ENCODE measurements around the gene ZNF775.

Gene ZNF775

GRCh38 chr7:150373049-150373801 is 5.9 kb upstream of the ZNF775 start:
- Histone ChIP-seq H3K4me2 (ENCODE audit: low read length, poor library complexity, severe bottlenecking) (no peak overlapping the region), H3K9me3 (ENCODE audit: control insufficient read depth, low read length) (no peaks in the 10 kb centered on the region), H3K36me3 (ENCODE audit: control insufficient read depth in 1 of 2, insufficient read depth in 2 of 2, low read depth in 1 of 2, low read length in 2 of 2) (peaks cover 22 to 41% of the 10 kb centered on the region in 2 experiments), H2BK12ac (ENCODE audit: low read length in 2 of 2) (no peak overlapping the region), H2AK5ac (ENCODE audit: low read length, severe bottlenecking) (no peak overlapping the region), H4K8ac (ENCODE audit: low read length) (no peak overlapping the region), H3K27ac (ENCODE audit: low read length, poor library complexity, severe bottlenecking) (no peak overlapping the region), H3K79me1 (replicated peaks; ENCODE audit: low read length, poor library complexity, severe bottlenecking) (peaks cover 41% of the 10 kb centered on the region), H3K27me3 (ENCODE audit: control insufficient read depth in 1 of 2, insufficient read depth in 1 of 2, low read length in 2 of 2) (no peaks in the 10 kb centered on the region), H3K14ac (ENCODE audit: low read length in 2 of 2) (no peak overlapping the region), H3K9ac (ENCODE audit: low read length) (no peak overlapping the region), H4K91ac (ENCODE audit: low read length) (no peak overlapping the region), H3K23ac (ENCODE audit: low read length in 2 of 2) (no peak overlapping the region), H2AFZ (ENCODE audit: low read depth, low read length) (no peak overlapping the region), H3K4me1 (ENCODE audit: control insufficient read depth, insufficient read depth, low read depth, low read length) (peaks cover 40% of the 10 kb centered on the region), H3K4me3 (ENCODE audit: insufficient read depth in 1 of 2, low read depth in 1 of 2, low read length in 2 of 2) (no peak overlapping the region), H2BK120ac (ENCODE audit: low read depth, low read length) (no peak overlapping the region), H3K4ac (ENCODE audit: low read depth in 1 of 2, low read length in 2 of 2) (no peak overlapping the region), H2BK15ac (ENCODE audit: low read depth, poor library complexity, severe bottlenecking) (no peak overlapping the region), H2BK5ac (ENCODE audit: low read depth, low read length, poor library complexity, severe bottlenecking) (no peak overlapping the region), H3K18ac (ENCODE audit: low read depth in 1 of 2, low read length in 2 of 2) (no peak overlapping the region)
- DNase-seq, result no peak
- WGBS, result 85% methylated on average over 21 of the region's 21 CpGs

- H3K79me1 ChIP-seq (replicated peaks; ENCODE audit: low read length, poor library complexity, severe bottlenecking), result peaks cover 40% of the 10 kb centered on the region
- no peak overlapping the region for H3K27ac ChIP-seq (ENCODE audit: low read length, poor library complexity, severe bottlenecking)
- H3K14ac ChIP-seq (ENCODE audit: low read length in 2 of 2), result no peak overlapping the region
- no peaks in the 10 kb centered on the region for H3K9me3 ChIP-seq (ENCODE audit: control insufficient read depth, low read length)
- H3K18ac ChIP-seq (ENCODE audit: low read depth in 1 of 2, low read length in 2 of 2), result no peak overlapping the region
- no peak overlapping the region for H3K4me3 ChIP-seq (ENCODE audit: insufficient read depth in 1 of 2, low read depth in 1 of 2, low read length in 2 of 2)
- no peak overlapping the region for H3K23ac ChIP-seq (ENCODE audit: low read length in 2 of 2)
- no peak overlapping the region for H2BK12ac ChIP-seq (ENCODE audit: low read length in 2 of 2)
- peaks cover 22 to 41% of the 10 kb centered on the region in 2 experiments for H3K36me3 ChIP-seq (ENCODE audit: control insufficient read depth in 1 of 2, insufficient read depth in 2 of 2, low read depth in 1 of 2, low read length in 2 of 2)
- H4K8ac ChIP-seq (ENCODE audit: low read length), result no peak overlapping the region
- no peak overlapping the region for H3K4me2 ChIP-seq (ENCODE audit: low read length, poor library complexity, severe bottlenecking)
- H3K27me3 ChIP-seq (ENCODE audit: control insufficient read depth in 1 of 2, insufficient read depth in 1 of 2, low read length in 2 of 2), result no peaks in the 10 kb centered on the region
- 95% methylated on average over 4 of the region's 4 CpGs for WGBS
- peak overlapping the region; percentile 45 for H2BK120ac ChIP-seq (ENCODE audit: low read depth, low read length)
- no peak for DNase-seq
- H2AK5ac ChIP-seq (ENCODE audit: low read length, severe bottlenecking), result no peak overlapping the region
- no peak overlapping the region for H2BK15ac ChIP-seq (ENCODE audit: low read depth, poor library complexity, severe bottlenecking)
- no peak overlapping the region for H3K4ac ChIP-seq (ENCODE audit: low read depth in 1 of 2, low read length in 2 of 2)
- peaks cover 44% of the 10 kb centered on the region for H3K4me1 ChIP-seq (ENCODE audit: control insufficient read depth, insufficient read depth, low read depth, low read length)
- H2BK5ac ChIP-seq (ENCODE audit: low read depth, low read length, poor library complexity, severe bottlenecking), result no peak overlapping the region
- H4K91ac ChIP-seq (ENCODE audit: low read length), result no peak overlapping the region
- H3K9ac ChIP-seq (ENCODE audit: low read length), result no peak overlapping the region
- no peak overlapping the region for H2AFZ ChIP-seq (ENCODE audit: low read depth, low read length)
These were observed 5.1 kb upstream of the ZNF775 start for GRCh38 chr7:150374026-150374425.

DNA sequence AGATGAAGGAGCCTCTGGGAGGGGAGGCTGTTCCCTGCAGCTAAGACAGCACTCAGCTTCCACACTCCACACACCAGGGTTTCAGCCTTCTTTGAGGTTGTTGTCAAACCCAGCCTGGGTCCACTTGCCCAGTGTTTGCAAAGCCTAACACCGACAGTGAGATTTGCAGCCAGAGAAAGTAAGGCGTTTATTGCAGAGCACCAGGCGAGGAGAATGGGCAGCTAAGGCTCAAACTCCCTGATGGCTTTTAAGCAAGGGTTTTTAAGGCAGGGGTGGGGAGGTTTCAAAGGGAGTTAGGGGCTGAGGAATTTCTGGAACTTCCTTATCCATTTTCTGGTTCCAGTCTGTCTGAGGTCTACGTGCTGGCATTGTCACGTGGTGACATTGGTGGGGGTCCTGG is 4.7 kb upstream of the ZNF775 start:
- Histone ChIP-seq H3K18ac (ENCODE audit: low read depth in 1 of 2, low read length in 2 of 2) (no peak overlapping the region), H3K23ac (ENCODE audit: low read length in 2 of 2) (no peak overlapping the region), H2AFZ (ENCODE audit: low read depth, low read length) (no peak overlapping the region), H3K9me3 (ENCODE audit: control insufficient read depth, low read length) (no peaks in the 10 kb centered on the region), H3K4me3 (ENCODE audit: insufficient read depth in 1 of 2, low read depth in 1 of 2, low read length in 2 of 2) (no peak overlapping the region), H4K91ac (ENCODE audit: low read length) (no peak overlapping the region), H2AK5ac (ENCODE audit: low read length, severe bottlenecking) (no peak overlapping the region), H3K79me1 (replicated peaks; ENCODE audit: low read length, poor library complexity, severe bottlenecking) (peaks cover 41% of the 10 kb centered on the region), H3K9ac (ENCODE audit: low read length) (no peak overlapping the region), H3K36me3 (ENCODE audit: control insufficient read depth in 1 of 2, insufficient read depth in 2 of 2, low read depth in 1 of 2, low read length in 2 of 2) (peaks cover 22 to 41% of the 10 kb centered on the region in 2 experiments), H2BK12ac (ENCODE audit: low read length in 2 of 2) (no peak overlapping the region), H3K27ac (ENCODE audit: low read length, poor library complexity, severe bottlenecking) (no peak overlapping the region), H2BK5ac (ENCODE audit: low read depth, low read length, poor library complexity, severe bottlenecking) (no peak overlapping the region), H4K8ac (ENCODE audit: low read length) (peak overlapping the region; percentile 16), H3K4me2 (ENCODE audit: low read length, poor library complexity, severe bottlenecking) (no peak overlapping the region), H3K4me1 (ENCODE audit: control insufficient read depth, insufficient read depth, low read depth, low read length) (peaks cover 44% of the 10 kb centered on the region), H3K14ac (ENCODE audit: low read length in 2 of 2) (no peak overlapping the region), H3K4ac (ENCODE audit: low read depth in 1 of 2, low read length in 2 of 2) (no peak overlapping the region), H2BK120ac (ENCODE audit: low read depth, low read length) (no peak overlapping the region), H2BK15ac (ENCODE audit: low read depth, poor library complexity, severe bottlenecking) (no peak overlapping the region), H3K27me3 (ENCODE audit: control insufficient read depth in 1 of 2, insufficient read depth in 1 of 2, low read length in 2 of 2) (no peaks in the 10 kb centered on the region)
- 86% methylated on average over 5 of the region's 5 CpGs for WGBS
- DNase-seq, result no peak

- Histone ChIP-seq H3K14ac (ENCODE audit: low read length in 2 of 2) (no peak overlapping the region), H2BK12ac (ENCODE audit: low read length in 2 of 2) (no peak overlapping the region), H3K4me1 (ENCODE audit: control insufficient read depth, insufficient read depth, low read depth, low read length) (peaks cover 38% of the 10 kb centered on the region), H3K18ac (ENCODE audit: low read depth in 1 of 2, low read length in 2 of 2) (no peak overlapping the region), H2AK5ac (ENCODE audit: low read length, severe bottlenecking) (no peak overlapping the region), H4K8ac (ENCODE audit: low read length) (no peak overlapping the region), H2AFZ (ENCODE audit: low read depth, low read length) (no peak overlapping the region), H3K9ac (ENCODE audit: low read length) (no peak overlapping the region), H2BK15ac (ENCODE audit: low read depth, poor library complexity, severe bottlenecking) (no peak overlapping the region), H3K36me3 (ENCODE audit: control insufficient read depth in 1 of 2, insufficient read depth in 2 of 2, low read depth in 1 of 2, low read length in 2 of 2) (peaks cover 22 to 38% of the 10 kb centered on the region in 2 experiments), H3K23ac (ENCODE audit: low read length in 2 of 2) (no peak overlapping the region), H2BK120ac (ENCODE audit: low read depth, low read length) (no peak overlapping the region), H3K79me1 (replicated peaks; ENCODE audit: low read length, poor library complexity, severe bottlenecking) (peaks cover 52% of the 10 kb centered on the region), H2BK5ac (ENCODE audit: low read depth, low read length, poor library complexity, severe bottlenecking) (no peak overlapping the region), H3K4me2 (ENCODE audit: low read length, poor library complexity, severe bottlenecking) (no peak overlapping the region), H3K4me3 (ENCODE audit: insufficient read depth in 1 of 2, low read depth in 1 of 2, low read length in 2 of 2) (no peak overlapping the region), H3K9me3 (ENCODE audit: control insufficient read depth, low read length) (no peaks in the 10 kb centered on the region), H3K27me3 (ENCODE audit: control insufficient read depth in 1 of 2, insufficient read depth in 1 of 2, low read length in 2 of 2) (no peaks in the 10 kb centered on the region), H3K4ac (ENCODE audit: low read depth in 1 of 2, low read length in 2 of 2) (no peak overlapping the region), H3K27ac (ENCODE audit: low read length, poor library complexity, severe bottlenecking) (no peak overlapping the region), H4K91ac (ENCODE audit: low read length) (no peak overlapping the region)
- DNase-seq, result no peak
- WGBS, result 95% methylated on average over 6 of the region's 10 CpGs
These were observed 3.2 kb upstream of the ZNF775 start for GRCh38 chr7:150375662-150376521.

Data from mesenchymal stem cell (in vitro differentiated cells and primary cell).